ENCODE results near the gene WWOX.

GRCh38 chr16:79163691-79164387 is 1064.4 kb downstream of the WWOX start:
- no peak for TF ChIP-seq EZH2 (IDR thresholded peaks at IDR 0.05)
- no peak for TF ChIP-seq POLR2AphosphoS5 (IDR thresholded peaks at IDR 0.05; ENCODE audit: borderline replicate concordance, low read depth, low read length)
- no peak for TF ChIP-seq FOXP2 (optimal IDR thresholded peaks at IDR 0.05; ENCODE audit: control extremely low read depth, extremely low read length, insufficient read depth)

Data from SK-N-MC (cell line).